ENCODE measurements around the gene SETMAR.

The SETMAR gene

GRCh38 chr3:4313606-4314293 lies 10.6 kb downstream of the SETMAR start:
- no peak overlapping the region for H3K4me3 ChIP-seq (ENCODE audit: low read depth, low read length)
- TF ChIP-seq CTCF (IDR thresholded peaks at IDR 0.05; ENCODE audit: borderline replicate concordance, insufficient read depth, low read depth, low read length) = no peak

DNA sequence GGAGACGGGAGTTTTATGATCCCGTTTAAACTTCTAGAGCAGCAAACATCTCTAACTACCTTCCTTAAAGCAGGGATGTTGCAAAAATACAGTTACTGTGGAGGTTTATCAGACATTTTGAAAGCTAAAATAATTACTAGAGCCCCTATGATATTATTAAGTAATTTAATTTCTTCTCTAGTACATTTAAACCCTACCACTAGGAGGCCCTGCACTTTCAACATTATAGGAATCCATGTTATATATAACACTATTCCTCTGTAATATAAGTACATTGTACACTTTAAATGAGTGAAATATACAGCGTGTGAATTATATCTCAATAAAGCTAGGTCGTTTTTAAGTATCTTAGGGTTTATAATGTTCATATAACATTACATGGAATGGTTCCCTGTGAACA lies 11.5 kb downstream of the SETMAR start:
- no peak for TF ChIP-seq CTCF (IDR thresholded peaks at IDR 0.05; ENCODE audit: borderline replicate concordance, insufficient read depth, low read depth, low read length)
- no peak overlapping the region for H3K4me3 ChIP-seq (ENCODE audit: low read depth, low read length)

DNA sequence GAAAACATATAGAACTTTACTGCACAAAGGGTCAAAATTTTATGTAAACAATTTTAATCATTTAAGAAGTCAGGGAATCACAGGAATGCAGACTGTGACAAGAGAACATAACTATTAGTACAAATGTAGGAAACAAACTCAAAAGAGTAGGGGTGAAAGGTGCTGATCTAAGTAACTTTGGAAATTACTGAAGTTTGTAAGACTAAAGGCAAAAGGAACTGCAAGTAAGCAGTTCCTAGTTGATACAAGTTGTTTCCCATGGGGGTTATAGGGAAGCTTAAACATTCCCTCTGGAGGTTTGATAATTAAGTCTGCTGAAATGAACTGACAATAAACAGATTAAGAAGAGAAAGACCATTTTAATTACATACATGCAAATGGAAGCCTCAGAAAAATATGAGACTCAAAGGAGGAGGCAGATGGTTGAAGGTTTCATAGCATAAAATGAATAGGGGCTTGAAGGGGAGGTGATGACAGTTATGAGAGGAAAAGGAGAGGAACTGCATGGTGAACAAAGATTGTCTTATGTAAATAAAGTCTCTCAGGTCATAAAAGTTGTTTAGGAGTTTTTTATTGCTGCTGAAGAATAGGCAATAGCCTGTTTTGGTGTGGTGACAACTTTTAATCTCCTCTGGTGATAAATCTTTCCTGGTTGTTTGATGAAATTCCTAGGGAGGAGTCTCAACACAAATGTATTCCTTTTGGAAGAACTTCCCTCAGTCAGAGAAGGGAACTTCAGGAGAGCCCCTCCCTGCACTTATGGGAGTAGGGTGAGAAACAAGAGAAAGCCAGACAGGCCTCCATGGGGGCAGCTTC lies 17.1 kb downstream of the SETMAR start:
- no peak overlapping the region for H3K4me3 ChIP-seq (ENCODE audit: low read depth, low read length)
- TF ChIP-seq CTCF (IDR thresholded peaks at IDR 0.05; ENCODE audit: borderline replicate concordance, insufficient read depth, low read depth, low read length) = no peak

DNA sequence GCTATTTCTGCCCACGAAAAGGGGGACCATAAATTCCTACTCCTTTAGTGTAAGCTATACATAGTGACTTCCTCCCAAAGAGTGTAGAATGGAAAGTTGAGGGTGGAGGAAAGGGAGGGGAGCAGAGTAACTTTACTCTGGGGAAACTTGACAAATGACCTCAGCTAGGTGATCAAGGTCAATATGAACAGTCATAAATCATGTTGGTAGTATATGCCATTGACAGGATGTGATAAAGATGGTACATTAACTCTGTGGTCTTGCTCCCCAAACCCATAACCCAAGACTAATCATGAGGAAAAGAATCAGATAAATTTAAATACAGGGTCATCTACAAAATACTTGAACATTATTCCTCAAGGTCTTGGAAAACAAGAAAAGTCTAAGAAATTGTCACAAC lies 18.6 kb downstream of the SETMAR start:
- no peak overlapping the region for H3K4me3 ChIP-seq (ENCODE audit: low read depth, low read length)
- TF ChIP-seq CTCF (IDR thresholded peaks at IDR 0.05; ENCODE audit: borderline replicate concordance, insufficient read depth, low read depth, low read length) = no peak

DNA sequence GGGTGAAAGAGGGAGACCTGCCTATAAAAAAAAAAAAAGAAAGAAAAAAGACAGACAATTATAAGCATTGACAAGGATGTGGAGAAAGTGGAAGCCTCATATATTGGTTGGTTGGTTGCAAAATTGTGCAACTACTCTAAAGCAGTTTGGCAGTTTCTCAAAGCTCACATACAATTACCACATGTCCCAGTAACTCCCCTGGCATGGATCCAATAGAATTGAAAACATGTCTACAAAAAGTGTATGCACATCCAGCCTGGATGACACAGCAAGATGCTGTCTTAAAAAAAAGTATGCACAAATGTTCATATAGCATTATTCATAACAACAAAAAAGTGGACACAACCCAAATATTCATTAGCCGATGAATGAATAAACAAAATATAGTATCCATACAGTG lies 19.5 kb downstream of the SETMAR start:
- no peak overlapping the region for H3K4me3 ChIP-seq (ENCODE audit: low read depth, low read length)
- TF ChIP-seq CTCF (IDR thresholded peaks at IDR 0.05; ENCODE audit: borderline replicate concordance, insufficient read depth, low read depth, low read length) = no peak

DNA sequence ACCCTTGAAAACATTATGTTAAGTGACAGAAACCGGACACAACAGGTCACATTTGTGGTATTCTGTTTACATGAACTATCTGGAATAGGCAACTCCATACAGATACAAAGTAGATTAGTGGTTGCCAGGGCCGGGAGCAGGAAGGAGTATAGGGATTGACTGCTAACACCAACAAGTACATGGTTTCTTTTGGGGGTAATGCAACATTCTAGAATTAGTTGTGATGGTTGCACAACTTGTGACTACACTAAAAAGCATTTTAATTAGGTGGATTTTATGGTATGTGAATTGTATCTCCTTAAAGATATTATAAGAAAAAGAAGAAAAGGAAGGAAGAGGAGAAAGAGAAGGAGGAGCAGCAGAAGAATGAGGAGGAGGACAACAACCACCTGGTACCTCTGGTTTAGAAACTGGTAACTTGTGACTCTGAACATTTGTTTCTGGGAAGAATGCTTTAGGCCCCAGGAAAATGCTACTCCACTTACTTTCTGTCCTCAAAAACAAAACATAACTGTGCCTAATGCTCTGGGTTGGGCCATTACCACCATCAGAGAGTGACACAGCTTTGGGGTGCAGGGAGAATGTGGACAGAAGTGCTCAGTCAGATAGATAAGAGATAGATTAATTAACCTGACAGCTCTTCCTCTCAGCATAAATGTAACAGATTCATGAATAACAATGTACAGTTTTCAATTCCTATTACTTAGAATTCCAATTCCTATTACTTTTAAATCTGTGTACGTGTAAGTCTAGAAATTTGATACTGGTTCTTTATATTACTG lies 20.3 kb downstream of the SETMAR start:
- no peak overlapping the region for H3K4me3 ChIP-seq (ENCODE audit: low read depth, low read length)
- TF ChIP-seq CTCF (IDR thresholded peaks at IDR 0.05; ENCODE audit: borderline replicate concordance, insufficient read depth, low read depth, low read length) = no peak
